ENCODE measurements around the gene C6orf89.

GRCh38 chr6:36858407-36858981 is 27.3 kb upstream of the C6orf89 start:
- no peak for TF ChIP-seq CTCF (IDR thresholded peaks at IDR 0.05; ENCODE audit: low read length)
- no peak for TF ChIP-seq EZH2phosphoT487 (IDR thresholded peaks at IDR 0.05; ENCODE audit: low read length)
